NB4 (cell line): ENCODE measurements around the gene ADAMTSL5.

Experiments used
- CTCF ChIP-seq: IDR thresholded peaks from one replicate; pipeline ENCODE4 v1.5.1; 2012; ENCODE audit warnings: low read depth, low read length
- POLR2A ChIP-seq: IDR thresholded peaks from 2 replicates; pipeline ENCODE4 v1.6.1; 2011; ENCODE audit warnings: mild to moderate bottlenecking; ENCODE audit not compliant: insufficient read length; ENCODE audit errors: extremely low read depth

- TF ChIP-seq POLR2A = no peak
- TF ChIP-seq CTCF = no peak
Measured at GRCh38 chr19:1481893-1482360, 30.9 kb downstream of the ADAMTSL5 start.
